Neural progenitor cell (in vitro differentiated cells): ENCODE results near the gene GABRG3.

Experiments
- EZH2 ChIP-seq: fragments of 200-600 bp; sonication (generic); IDR thresholded peaks from 2 replicates; pipeline ENCODE4 v1.6.1; 2017; ENCODE audit warnings: antibody characterized with exemption, mild to moderate bottlenecking, moderate library complexity
- TF ChIP-seq, protein P1 (sequence below): fragments of 200-600 bp; sonication (generic); IDR thresholded peaks from 2 replicates; pipeline ENCODE4 v1.5.1; 2017; ENCODE audit warnings: antibody characterized with exemption, mild to moderate bottlenecking

DNA sequence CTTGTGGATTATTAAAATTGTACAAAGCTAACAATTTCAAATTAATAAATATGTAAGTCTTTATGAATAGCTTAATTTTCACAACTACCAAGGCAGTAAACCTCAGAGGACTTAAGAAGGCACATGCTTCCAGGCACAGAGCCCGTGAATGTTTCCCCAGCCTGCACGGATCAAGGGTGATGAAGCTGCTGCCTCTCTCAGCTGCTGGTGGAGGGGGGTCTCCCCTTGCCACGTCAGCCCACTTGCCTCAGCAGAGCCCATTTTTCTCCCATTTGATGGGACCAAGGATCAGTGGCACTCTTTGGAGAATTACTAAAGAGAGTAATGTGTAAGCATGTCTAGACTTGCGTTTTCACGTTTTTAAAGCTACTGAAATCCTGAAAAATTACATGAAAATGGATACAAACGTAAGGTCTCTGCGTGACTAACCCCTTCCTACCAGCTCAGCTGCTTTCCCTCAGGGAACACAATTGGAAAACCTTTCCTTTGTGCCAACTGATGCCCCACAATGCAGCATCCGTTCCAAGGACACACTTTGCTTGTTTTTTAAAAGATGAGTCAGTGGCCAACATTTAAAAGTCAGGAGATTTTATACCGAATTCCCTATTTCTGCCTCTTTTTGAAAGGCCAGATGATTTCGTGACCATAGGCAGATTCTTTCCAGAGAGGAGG, 494.1 kb downstream of the GABRG3 start:
- no peak for TF ChIP-seq EZH2
- TF ChIP-seq, protein P1, sequence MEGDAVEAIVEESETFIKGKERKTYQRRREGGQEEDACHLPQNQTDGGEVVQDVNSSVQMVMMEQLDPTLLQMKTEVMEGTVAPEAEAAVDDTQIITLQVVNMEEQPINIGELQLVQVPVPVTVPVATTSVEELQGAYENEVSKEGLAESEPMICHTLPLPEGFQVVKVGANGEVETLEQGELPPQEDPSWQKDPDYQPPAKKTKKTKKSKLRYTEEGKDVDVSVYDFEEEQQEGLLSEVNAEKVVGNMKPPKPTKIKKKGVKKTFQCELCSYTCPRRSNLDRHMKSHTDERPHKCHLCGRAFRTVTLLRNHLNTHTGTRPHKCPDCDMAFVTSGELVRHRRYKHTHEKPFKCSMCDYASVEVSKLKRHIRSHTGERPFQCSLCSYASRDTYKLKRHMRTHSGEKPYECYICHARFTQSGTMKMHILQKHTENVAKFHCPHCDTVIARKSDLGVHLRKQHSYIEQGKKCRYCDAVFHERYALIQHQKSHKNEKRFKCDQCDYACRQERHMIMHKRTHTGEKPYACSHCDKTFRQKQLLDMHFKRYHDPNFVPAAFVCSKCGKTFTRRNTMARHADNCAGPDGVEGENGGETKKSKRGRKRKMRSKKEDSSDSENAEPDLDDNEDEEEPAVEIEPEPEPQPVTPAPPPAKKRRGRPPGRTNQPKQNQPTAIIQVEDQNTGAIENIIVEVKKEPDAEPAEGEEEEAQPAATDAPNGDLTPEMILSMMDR = no peak
